ENCODE measurements around the gene NPAT. TPM values are rescaled to one million over a fixed set of nuclear protein-coding genes. Genes with fewer than 3 reads are reported as not detected.
"Not testable (repeated sequence)": the region's sequence is repeated elsewhere in the genome, so short reads cannot be mapped to it uniquely, and the experiment has no call there.

NPAT gene
- total RNA-seq, 1 experiment from 2014 or later, result 14.9 TPM

GRCh38 chr11:108121274-108122155, 100.9 kb downstream of the NPAT start, which contains the start of gene ACAT1 (continued):
- TF ChIP-seq ZBTB33 (IDR thresholded peaks at IDR 0.05; ENCODE audit: extremely low read depth, insufficient replicate concordance, low read length) (peak; percentile 54), EZH2 (IDR thresholded peaks at IDR 0.05) (no peak), JUND (IDR thresholded peaks at IDR 0.05) (no peak), TCF7L2 (IDR thresholded peaks at IDR 0.05; ENCODE audit: borderline replicate concordance, extremely low read depth, insufficient read depth, insufficient read length) (no peak)

- H3K27ac ChIP-seq (ENCODE audit: low read depth, low read length); H3K9me3 ChIP-seq (ENCODE audit: control insufficient read depth in 1 of 2, insufficient read depth in 1 of 2, low read depth in 1 of 2, low read length in 2 of 2); ATAC-seq; H3K36me3 ChIP-seq (ENCODE audit: control insufficient read depth in 1 of 2, insufficient read depth in 2 of 2, low read length in 2 of 2); DNase-seq (ENCODE audit: low read depth, low spot score); RAD21 ChIA-PET (ENCODE audit: low non-redundant PET in 1 of 2, low total read pairs in 2 of 2, uncharacterized antibody in 2 of 2, unreplicated experiment in 2 of 2); intact Hi-C loops (cut with micrococcal nuclease); H3K9me2 ChIP-seq (ENCODE audit: insufficient read depth); H3K27me3 ChIP-seq (ENCODE audit: insufficient read depth, low read length); CTCF ChIA-PET; H4K20me1 ChIP-seq (ENCODE audit: insufficient read depth): not testable (repeated sequence)
- Histone ChIP-seq H3K79me2 (ENCODE audit: insufficient read depth, low read length) (peaks cover 40% of the 10 kb centered on the region), H3K4me2 (ENCODE audit: low read length) (peak overlapping the region; percentile 87), H3K4me3 (replicated peaks in 1 of 2; ENCODE audit: low read depth in 1 of 2, low read length in 2 of 2) (peak overlapping the region; percentile 77 to 80), H2AFZ (ENCODE audit: low read depth, low read length, poor library complexity, severe bottlenecking) (peak overlapping the region; percentile 80), H3K9ac (ENCODE audit: low read length) (peak overlapping the region; percentile 85), H3K4me1 (ENCODE audit: control insufficient read depth in 1 of 2, insufficient read depth in 2 of 2, low read length in 2 of 2) (peaks cover 11 to 38% of the 10 kb centered on the region in 2 experiments)
- TSS peak; percentile 69 for BruUV-seq (replicated peaks)
- POLR2A ChIA-PET, result interaction anchor here (0.8 kb wide), 1 partner anchor 23 kb away, joined by 3 read pairs; no protein-coding TSS in a partner anchor
Observed at GRCh38 chr11:108120936-108121273, 101.5 kb downstream of the NPAT start.
